ENCODE results near the gene CBFA2T2. TPM values are rescaled to one million over a fixed set of nuclear protein-coding genes. Genes with fewer than 3 reads are reported as not detected.
"Not testable (repeated sequence)": the region's sequence is repeated elsewhere in the genome, so short reads cannot be mapped to it uniquely, and the experiment has no call there.

The CBFA2T2 gene
- total and polyA plus RNA-seq, 2 donors from 2014 or later = 5.5 to 17.3 TPM

- TF ChIP-seq CTCF (IDR thresholded peaks at IDR 0.05; ENCODE audit: borderline replicate concordance, extremely low read depth, insufficient read depth) = no peak
- H3K27me3 ChIP-seq (ENCODE audit: control insufficient read depth, insufficient read depth, low read length) = no peaks in the 10 kb centered on the region
- FAIRE-seq (no peak), DNase-seq (no peak)
- intact Hi-C loops (cut with DNase I) = no loop called here
- no peak overlapping the region for H3K27ac ChIP-seq (ENCODE audit: low read depth in 2 of 2, low read length in 2 of 2)
- no peaks in the 10 kb centered on the region for H3K36me3 ChIP-seq (ENCODE audit: control insufficient read depth in 2 of 3, insufficient read depth in 3 of 3, low read length in 3 of 3)
- H3K9ac ChIP-seq (ENCODE audit: low read length in 3 of 3) = no peak overlapping the region
- H3K9me3 ChIP-seq (ENCODE audit: control insufficient read depth in 2 of 3, insufficient read depth in 1 of 3, low read length in 3 of 3) = no peaks in the 10 kb centered on the region
- no peak overlapping the region for H3K4me3 ChIP-seq (ENCODE audit: low read length in 3 of 3)
- H3K4me1 ChIP-seq (ENCODE audit: control insufficient read depth in 2 of 3, insufficient read depth in 2 of 3, low read depth in 1 of 3, low read length in 3 of 3) = no peaks in the 10 kb centered on the region
Measured at GRCh38 chr20:33694639-33695012, 204.7 kb downstream of the CBFA2T2 start.

- Histone ChIP-seq H3K4me1 (ENCODE audit: control insufficient read depth in 2 of 3, insufficient read depth in 2 of 3, low read depth in 1 of 3, low read length in 3 of 3) (no peaks in the 10 kb centered on the region), H3K9me3 (ENCODE audit: control insufficient read depth in 2 of 3, insufficient read depth in 1 of 3, low read length in 3 of 3) (no peaks in the 10 kb centered on the region), H3K9ac (ENCODE audit: low read length in 3 of 3) (no peak overlapping the region), H3K4me3 (ENCODE audit: low read length in 3 of 3) (no peak overlapping the region), H3K27me3 (ENCODE audit: control insufficient read depth, insufficient read depth, low read length) (no peaks in the 10 kb centered on the region), H3K36me3 (ENCODE audit: control insufficient read depth in 2 of 3, insufficient read depth in 3 of 3, low read length in 3 of 3) (no peaks in the 10 kb centered on the region), H3K27ac (ENCODE audit: low read depth in 2 of 2, low read length in 2 of 2) (no peak overlapping the region)
- no peak for TF ChIP-seq CTCF (IDR thresholded peaks at IDR 0.05; ENCODE audit: borderline replicate concordance, extremely low read depth, insufficient read depth)
- FAIRE-seq = no peak
- intact Hi-C loops (cut with DNase I) = no loop called here
- DNase-seq = no peak
Measured at GRCh38 chr20:33696448-33696847, 206.6 kb downstream of the CBFA2T2 start.

GRCh38 chr20:33697129-33697528, 207.2 kb downstream of the CBFA2T2 start:
- intact Hi-C loops (cut with DNase I) = no loop called here
- no peaks in the 10 kb centered on the region for H3K27me3 ChIP-seq (ENCODE audit: control insufficient read depth, insufficient read depth, low read length)
- H3K27ac ChIP-seq (ENCODE audit: low read depth in 2 of 2, low read length in 2 of 2) = no peak overlapping the region

GRCh38 chr20:33698966-33699365, 209.1 kb downstream of the CBFA2T2 start:
- intact Hi-C loops (cut with DNase I); DNase-seq; H3K4me1 ChIP-seq (ENCODE audit: control insufficient read depth in 2 of 3, insufficient read depth in 2 of 3, low read depth in 1 of 3, low read length in 3 of 3); H3K9me3 ChIP-seq (ENCODE audit: control insufficient read depth in 2 of 3, insufficient read depth in 1 of 3, low read length in 3 of 3); H3K27ac ChIP-seq (ENCODE audit: low read depth in 2 of 2, low read length in 2 of 2); H3K9ac ChIP-seq (ENCODE audit: low read length in 3 of 3); H3K27me3 ChIP-seq (ENCODE audit: control insufficient read depth, insufficient read depth, low read length); FAIRE-seq; H3K4me3 ChIP-seq (ENCODE audit: low read length in 3 of 3); H3K36me3 ChIP-seq (ENCODE audit: control insufficient read depth in 2 of 3, insufficient read depth in 3 of 3, low read length in 3 of 3): not testable (repeated sequence)

More at GRCh38 chr20:33697129-33697528, 207.2 kb downstream of the CBFA2T2 start:
- no peaks in the 10 kb centered on the region for H3K9me3 ChIP-seq (ENCODE audit: control insufficient read depth in 2 of 3, insufficient read depth in 1 of 3, low read length in 3 of 3)
- no peak overlapping the region for H3K4me3 ChIP-seq (ENCODE audit: low read length in 3 of 3)
- no peak for TF ChIP-seq CTCF (IDR thresholded peaks at IDR 0.05; ENCODE audit: borderline replicate concordance, extremely low read depth, insufficient read depth)
- no peaks in the 10 kb centered on the region for H3K36me3 ChIP-seq (ENCODE audit: control insufficient read depth in 2 of 3, insufficient read depth in 3 of 3, low read length in 3 of 3)
- no peak for FAIRE-seq
- no peak for DNase-seq
- no peak overlapping the region for H3K9ac ChIP-seq (ENCODE audit: low read length in 3 of 3)
- H3K4me1 ChIP-seq (ENCODE audit: control insufficient read depth in 2 of 3, insufficient read depth in 2 of 3, low read depth in 1 of 3, low read length in 3 of 3) = no peaks in the 10 kb centered on the region

Other genes with a start within 250 kb of the CBFA2T2 start
- not detected for gene BPIFB1, start 206.9 kb upstream of the CBFA2T2 start, total RNA-seq
- not detected for gene BPIFB1, start 206.9 kb upstream of the CBFA2T2 start, polyA plus RNA-seq (ENCODE audit: insufficient read depth, low read depth, low replicate concordance)
- 25.2 TPM for gene CDK5RAP1, start 88.6 kb upstream of the CBFA2T2 start, total RNA-seq
- gene CDK5RAP1, start 88.6 kb upstream of the CBFA2T2 start, polyA plus RNA-seq (ENCODE audit: insufficient read depth, low read depth, low replicate concordance) = 34.4 TPM
- gene SNTA1, start 46.3 kb upstream of the CBFA2T2 start, total RNA-seq = 12.2 TPM
- gene SNTA1, start 46.3 kb upstream of the CBFA2T2 start, polyA plus RNA-seq (ENCODE audit: insufficient read depth, low read depth, low replicate concordance) = 53.6 TPM
- gene C20orf144, start 172.2 kb downstream of the CBFA2T2 start, total RNA-seq = 0.16 TPM
- gene C20orf144, start 172.2 kb downstream of the CBFA2T2 start, polyA plus RNA-seq (ENCODE audit: insufficient read depth, low read depth, low replicate concordance) = not detected
- 3.0 TPM for gene ACTL10, start 176.8 kb downstream of the CBFA2T2 start, total RNA-seq
- 1.7 TPM for gene ACTL10, start 176.8 kb downstream of the CBFA2T2 start, polyA plus RNA-seq (ENCODE audit: insufficient read depth, low read depth, low replicate concordance)
- gene NECAB3, start 184.3 kb downstream of the CBFA2T2 start, total RNA-seq = 19.7 TPM
- gene NECAB3, start 184.3 kb downstream of the CBFA2T2 start, polyA plus RNA-seq (ENCODE audit: insufficient read depth, low read depth, low replicate concordance) = 35.6 TPM
- 1.5 TPM for gene E2F1, start 196.3 kb downstream of the CBFA2T2 start, total RNA-seq
- 0.90 TPM for gene E2F1, start 196.3 kb downstream of the CBFA2T2 start, polyA plus RNA-seq (ENCODE audit: insufficient read depth, low read depth, low replicate concordance)
- 11.6 TPM for gene PXMP4, start 230.2 kb downstream of the CBFA2T2 start, total RNA-seq
- 9.8 TPM for gene PXMP4, start 230.2 kb downstream of the CBFA2T2 start, polyA plus RNA-seq (ENCODE audit: insufficient read depth, low read depth, low replicate concordance)
- gene ZNF341, start 241.9 kb downstream of the CBFA2T2 start, total RNA-seq = 2.6 TPM
- 1.5 TPM for gene ZNF341, start 241.9 kb downstream of the CBFA2T2 start, polyA plus RNA-seq (ENCODE audit: insufficient read depth, low read depth, low replicate concordance)

All from kidney (tissue), 14 donors.